GM19023 (cell line): ENCODE data around the gene SHB.

Experiments used
- ATAC-seq: cut with Tn5 transposase; IDR thresholded peaks from one replicate; pipeline ENCODE4 v1.9.1; 2021; ENCODE audit warnings: mild to moderate bottlenecking, moderate library complexity; ENCODE audit not compliant: unreplicated experiment

The SHB gene

DNA sequence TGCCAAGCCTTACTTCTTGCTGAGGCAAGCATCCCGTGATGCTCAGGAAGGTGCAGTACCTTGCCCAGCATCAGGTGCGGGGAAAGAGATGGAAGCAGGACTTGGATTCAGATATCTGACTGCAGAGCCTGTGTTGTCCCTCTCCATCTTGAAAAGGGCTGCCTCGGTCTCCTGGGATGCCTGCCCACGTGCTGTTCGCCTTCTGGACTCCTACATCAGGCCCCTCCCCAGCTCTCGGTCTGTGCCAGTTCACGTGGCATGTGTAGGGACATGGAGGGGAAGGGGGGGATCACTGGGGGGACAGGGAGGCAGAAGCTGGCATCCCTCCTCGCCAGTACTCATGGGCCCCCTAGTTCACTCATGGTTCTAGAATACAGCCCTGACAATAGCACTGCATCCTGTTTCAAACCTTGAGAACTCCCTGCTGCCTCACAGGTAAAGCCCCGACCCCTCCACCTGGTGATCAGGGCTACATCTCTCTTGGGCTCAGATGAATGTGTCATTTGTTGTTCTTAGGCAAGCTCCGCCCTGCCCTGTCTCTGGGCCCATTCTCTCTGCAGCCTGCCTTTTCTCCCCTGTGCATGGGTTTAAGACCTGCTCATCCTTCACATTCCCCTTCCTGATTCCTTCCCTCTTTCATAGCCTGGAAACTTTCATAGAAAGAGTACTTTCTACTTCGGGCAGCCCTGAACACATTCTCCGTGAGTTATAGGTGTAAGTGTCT is 126.2 kb downstream of the SHB start:
- ATAC-seq: no peak

DNA sequence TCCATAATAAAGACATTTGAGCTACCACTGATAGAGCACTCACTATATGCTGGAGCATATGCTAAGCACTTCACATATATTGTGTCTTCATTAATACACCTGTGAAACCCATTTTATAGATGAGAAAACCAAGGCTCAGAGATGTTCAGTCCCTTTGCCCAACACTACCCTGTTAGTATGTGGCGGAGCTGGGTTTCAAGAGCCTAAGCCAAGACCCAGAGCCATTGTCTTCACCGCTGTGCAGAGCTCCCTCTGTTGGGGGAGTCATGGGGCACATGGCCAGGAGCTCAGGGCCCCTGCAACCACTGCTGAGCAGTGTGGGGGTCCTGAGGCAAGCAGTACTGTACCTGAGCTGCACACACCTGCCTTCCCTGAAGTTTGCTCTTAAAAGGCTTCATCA is 127.8 kb downstream of the SHB start:
- no peak for ATAC-seq

DNA sequence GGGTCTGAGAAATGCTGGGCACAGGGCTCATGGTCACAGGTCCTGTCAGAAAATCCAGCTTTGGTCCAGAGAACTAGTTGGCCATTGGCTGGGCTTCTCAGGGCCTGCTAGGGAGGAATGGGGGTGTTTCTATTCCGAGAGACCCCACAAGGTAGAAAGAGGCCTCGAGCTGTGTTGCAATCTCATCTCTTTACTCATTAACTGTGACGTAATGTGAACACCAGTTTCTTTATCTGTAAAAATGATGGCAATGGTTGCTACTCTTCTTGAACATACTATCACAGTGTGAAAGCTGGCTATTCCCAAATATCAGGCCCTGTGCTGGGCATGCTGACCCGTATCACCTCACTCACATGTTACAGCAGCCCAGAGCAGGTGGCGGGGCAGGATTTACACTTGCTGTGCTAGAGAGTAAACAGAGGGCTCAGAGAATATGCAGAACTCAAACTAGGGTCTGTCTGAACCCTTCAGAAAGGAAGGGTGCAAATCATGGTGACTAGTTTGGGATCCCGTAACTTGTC is 129.4 kb downstream of the SHB start:
- ATAC-seq: no peak

DNA sequence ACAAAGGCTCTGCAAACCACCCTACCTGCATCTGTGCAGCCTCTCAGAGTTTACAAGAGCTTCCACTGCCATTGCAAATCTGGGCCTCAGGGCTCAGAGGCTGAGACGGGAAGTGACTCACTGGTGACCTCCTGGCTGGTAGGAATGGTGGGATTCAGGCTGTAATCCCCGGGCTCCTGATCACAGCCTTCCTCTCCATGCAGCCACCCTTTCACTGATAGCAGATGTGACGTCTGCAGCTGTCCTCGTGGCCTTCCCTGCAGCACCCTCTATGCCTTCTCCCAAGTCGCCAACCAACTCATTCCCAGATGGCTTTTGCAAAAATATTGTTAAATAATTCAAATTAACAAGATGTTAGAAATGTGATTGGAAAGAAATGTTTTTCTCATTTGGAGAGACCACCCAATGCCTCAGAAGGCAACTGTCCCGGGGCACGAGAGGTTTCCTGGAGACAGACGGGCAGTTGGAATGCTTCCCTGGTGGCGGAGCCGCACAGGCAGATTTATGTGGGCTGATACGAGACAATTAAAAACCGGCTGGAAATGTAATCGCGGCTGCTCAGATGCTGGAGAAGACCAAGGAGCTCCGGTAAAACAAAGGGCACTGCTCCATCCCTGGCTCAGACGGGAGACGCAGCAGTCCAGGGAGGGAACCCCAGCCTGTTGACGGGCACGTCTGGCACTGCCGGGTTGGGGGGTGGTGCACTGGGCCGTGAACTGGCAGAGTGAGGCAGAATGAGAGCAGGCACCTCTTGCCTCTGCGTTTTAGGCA is 130.7 kb downstream of the SHB start:
- no peak for ATAC-seq

DNA sequence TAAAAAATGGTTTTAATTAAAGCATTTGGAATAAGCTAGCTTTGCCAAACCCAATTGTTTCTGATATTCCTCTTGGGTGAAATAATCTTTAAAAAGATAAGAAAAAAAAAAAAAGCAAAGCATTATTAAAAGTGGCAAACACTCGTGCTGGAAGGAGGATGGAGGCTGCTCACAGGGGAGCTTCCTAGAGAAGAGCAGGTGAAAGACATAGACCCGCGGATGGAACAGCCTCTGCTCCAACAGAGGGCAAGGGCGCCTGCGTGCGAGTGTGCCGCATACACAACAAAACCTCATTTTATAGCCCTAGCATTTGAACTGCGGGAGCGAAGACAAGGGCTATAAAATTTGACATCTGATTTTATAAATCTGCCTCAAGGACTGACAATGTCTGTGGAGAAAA is 131.7 kb downstream of the SHB start:
- ATAC-seq: no peak

DNA sequence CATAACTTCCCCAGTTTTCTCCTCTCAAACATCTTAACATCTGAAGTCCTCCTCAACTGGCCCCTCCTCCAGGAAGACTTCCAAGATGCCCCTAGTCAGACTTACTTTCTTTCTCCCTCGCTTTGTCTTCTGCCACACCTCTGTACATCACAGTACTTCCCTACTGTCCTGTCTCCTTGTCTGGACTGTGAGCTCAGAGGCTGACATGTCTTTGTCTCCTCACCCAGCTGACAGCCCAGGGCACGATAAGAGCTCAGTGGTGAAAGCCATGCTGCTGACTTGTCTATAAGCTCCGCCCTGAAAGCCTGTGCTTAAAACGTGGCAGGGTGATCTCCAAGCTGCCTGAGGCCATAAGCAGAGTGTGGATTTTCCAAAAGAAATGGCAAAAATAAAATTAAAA is 132.1 kb downstream of the SHB start:
- ATAC-seq: no peak

DNA sequence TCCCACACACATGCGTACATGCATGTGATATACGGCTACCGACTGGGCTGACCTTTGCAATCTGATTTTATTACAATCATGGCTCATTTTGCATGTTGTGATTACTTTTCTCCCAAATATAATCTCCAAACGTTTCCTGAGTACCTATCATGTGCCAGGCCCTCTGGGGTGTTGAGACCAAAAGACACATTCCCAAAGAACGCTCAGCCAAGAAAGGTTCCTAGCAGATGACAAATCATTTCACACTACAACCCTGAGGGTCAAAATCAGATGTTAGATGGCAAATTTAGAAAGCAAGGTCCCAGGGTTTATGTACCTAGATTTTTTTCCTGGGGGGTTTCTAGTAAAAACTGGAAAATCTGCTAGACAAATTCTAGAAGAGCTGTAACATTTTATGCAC is 132.7 kb downstream of the SHB start:
- ATAC-seq: no peak

DNA sequence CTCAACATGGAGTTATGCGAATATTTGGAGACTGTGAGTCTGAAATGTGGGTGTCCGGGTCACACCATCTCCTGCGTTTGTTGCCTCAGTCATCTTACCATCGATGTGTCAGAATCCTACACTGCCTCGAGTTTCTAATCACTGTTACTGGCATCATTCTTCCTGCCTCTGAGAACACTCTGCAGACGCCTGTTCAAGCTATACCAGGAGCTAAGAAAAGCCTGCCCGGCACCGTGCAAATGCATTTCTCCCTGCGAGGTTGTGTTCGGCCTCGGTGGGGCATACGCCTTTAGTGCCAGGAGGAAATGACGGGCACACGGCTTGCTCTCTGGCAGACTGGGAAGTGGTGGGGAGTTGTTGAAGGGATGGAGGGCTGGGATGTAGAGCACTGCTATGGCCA is 133.9 kb downstream of the SHB start:
- no peak for ATAC-seq

DNA sequence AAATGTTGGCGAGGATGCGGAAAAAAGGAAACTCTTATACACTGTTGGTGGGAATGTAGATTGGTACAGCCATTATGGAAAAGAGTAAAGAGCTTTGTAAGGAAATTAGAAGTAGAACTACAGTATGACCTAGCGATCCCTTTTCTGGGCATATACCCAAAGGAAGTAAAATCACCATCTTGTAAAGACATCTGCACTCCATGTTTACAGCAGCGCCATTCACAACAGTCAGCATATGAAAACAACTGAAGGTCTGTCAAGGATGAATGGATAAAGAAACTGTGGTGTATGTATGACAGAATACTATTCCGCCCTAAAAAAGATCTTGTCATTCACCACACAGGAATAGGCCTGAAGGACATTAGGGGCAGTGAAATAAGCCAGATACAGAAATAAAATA is 137.4 kb downstream of the SHB start:
- ATAC-seq: no peak

DNA sequence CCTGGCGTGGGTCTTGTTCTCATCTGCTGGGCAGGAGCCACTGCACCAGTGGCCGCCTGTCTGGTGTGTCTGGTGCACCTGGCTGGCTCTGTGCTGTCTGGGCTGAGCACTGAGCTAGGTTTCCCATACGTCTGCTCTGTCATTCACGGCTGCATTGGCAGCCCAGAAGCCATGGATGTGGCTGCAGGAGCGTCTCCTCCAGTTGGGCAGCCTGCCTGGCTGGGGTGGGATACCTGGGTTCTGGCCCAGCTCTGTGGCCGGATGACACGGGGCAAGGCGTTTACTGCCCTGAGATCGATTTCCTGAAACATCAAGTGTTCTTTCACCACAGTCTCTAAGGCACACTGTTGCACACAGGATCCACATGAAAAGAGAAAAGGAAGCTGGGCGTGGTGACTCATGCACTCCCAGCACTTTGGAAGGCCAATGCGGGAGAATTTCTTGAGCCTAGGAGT is 139.6 kb downstream of the SHB start:
- no peak for ATAC-seq

DNA sequence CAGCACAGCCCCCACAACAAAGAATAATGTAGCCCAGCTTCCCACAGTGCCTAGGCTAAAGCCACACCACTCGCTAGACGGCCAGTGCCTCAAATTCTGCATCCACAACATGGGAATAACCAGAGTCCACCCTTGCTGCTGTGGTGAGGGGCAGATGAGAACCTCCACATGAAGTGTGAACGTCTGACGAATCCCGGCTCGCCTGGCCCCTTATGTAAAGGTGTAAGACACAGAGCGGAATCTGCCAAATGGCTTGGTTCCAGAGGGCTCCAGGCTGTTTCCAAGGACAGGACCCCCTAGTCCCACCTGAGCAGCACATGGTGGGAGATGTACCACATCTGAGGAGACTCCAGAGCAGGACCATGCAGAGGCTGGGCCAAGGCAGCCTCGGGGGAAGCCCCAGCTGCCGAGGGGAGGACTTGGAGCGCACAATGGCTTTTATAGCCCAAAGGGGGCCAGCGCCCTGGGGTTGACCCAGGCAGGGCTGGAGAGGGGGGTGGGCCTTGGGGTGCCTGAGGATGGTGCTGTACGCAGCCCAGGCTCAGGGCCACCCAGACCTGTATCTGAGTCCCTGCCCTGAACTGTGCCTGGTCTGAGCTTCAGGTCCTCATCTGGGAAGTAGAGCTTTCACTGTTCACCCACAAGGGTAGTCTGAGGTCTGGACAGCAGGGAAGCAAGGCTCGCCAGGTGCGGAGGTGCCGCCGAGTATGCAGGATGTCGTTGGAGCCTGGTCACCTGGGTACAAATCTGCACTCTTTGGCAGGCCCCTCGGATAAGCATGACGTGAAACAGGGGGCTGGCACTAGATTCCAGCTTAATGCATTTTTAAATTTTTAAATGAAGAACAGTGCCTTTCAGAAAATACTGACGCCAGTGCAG is 140.2 kb downstream of the SHB start:
- ATAC-seq: no peak

DNA sequence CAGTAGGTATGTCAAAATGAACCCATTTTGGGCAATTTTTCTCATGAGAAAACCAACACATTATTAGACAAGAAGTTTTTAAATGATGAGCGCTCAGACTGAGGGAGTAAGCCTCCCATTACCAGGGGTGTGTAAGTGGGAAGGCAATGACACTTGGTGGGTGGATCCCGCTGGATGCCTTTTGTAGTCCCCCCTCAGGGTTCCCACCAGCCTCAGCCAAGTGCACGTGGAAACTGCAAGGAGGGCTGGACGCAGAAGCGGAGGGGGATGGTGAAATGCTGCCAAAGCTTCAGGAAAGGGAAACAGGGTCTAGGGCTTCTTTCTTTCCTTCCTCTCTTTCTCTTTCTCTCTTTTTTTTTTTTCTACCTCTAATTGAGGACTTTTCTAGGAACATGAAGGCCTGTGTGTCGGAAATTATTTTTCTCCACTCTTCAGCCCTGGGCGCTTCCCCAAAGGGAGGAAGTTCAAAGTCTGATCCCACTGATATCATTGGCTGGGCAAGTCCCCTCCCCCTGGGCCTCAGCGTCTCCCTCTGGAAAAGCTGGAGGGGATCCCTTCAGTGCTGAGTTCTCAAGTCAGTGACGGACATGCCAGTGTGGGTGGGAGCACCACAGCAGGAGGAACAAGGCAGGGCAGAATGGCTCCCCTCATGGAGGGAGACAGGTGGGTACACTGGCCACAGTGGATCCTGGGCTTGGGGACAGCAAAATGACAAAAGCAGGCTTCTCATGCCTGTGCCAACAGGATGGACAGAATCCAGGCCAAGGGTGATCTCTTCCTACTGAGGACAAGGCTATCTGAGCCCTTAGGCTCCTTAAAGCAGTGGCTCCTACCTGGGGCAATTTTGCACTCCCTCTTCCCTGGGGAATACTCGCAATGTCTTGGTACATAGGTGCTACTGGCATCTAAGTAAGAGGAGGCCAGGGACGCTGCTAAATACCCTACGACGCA is 141.2 kb downstream of the SHB start:
- ATAC-seq: no peak

DNA sequence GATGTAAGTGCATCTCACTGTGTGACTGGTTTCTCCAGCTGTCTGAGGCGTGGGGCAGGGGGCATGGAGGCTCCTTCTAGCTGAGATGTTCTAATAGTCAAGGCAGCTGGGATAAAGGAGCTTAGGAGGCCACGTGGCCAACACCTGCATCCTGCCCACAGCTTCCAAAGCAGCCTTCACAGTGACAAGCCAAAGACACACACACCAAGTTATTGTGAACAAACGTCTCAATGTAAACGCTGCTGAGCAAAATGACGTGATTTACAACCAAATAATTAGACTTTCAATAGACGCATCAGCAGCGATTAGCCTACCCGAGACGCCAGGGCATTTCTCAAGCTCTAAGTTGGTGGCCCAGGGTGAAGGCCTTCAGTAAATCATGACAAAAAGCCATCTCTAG is 141.9 kb downstream of the SHB start:
- no peak for ATAC-seq

DNA sequence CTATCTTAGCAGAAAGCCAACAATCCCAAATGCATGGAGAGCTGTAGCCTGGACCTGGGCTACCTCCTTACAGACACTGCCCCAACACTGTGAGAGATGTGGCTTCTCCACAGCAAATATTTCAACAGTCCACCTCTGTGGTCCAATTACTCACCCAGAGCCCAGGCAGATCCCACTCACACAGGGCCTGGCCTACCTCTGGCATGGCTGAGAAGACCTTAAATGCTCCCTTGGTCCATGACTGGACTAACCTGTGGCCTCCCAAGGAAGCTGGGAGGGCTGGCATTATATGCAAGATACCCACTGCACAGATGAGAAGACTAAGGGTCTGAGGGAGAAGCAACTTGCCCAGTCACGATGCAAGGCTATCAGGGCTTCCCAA is 142.3 kb downstream of the SHB start:
- no peak for ATAC-seq

DNA sequence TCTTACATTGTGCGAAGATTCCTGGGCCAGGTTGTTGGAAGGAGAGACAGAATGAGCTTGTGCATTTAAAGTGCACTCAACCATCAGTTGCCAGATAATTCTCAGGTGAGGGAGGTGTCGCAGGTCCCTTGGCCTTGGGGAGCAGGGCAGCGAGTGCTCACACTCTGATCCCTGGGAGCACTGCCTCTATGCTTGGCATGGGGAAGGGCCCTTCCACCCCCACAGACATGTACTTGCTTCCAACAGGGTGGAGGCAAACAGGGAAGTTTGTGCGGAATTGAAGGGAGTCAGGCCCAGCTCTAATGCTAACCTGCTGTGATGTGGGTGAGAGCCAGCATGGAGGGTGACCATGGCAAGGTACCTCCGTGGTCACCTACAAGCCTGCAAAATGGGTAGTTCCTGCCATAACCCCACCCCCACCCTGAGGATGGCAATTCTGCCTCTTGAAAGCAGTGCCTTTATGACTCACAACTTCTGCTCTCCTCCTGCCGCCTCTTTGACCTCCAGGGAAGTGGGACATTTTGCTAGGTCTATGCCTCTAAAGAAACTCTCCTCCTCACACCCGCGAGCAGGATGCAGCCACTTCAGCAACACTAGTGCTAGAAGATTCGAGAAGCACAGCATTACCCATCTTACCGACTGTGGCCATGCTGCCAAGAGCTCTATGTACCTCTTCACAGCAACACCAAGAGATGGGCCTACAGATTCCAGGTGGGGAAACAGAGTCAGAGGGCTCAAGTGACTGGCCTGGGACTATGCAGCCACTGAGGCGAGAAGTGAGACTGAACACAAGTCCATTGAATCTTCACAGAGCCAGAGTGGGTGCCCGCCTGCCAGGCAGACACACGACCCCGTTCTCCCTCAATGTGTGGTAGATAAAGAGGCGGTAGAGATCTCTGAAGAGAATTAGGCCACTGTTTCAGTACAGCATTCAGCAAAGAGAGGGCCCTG is 143.0 kb downstream of the SHB start:
- ATAC-seq: no peak

DNA sequence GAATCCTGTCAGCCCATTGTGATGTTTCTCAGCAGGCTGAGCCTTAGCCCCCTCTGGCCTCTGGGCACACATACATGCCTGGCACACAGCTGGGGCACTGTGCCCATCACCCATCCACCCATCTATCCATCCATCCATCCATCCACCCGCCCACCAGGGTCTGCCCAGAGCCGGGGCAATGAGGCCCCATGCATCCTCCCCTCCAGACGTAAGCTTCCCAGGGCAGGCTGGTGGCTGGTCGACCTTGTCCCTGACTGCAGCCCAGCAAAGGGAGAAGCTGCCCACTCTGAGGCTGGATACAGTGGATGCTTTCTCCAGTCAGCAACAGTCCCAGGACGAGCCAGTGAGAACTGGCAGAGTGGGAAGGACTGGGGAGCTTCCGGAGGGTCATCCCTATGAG is 144.0 kb downstream of the SHB start:
- no peak for ATAC-seq

DNA sequence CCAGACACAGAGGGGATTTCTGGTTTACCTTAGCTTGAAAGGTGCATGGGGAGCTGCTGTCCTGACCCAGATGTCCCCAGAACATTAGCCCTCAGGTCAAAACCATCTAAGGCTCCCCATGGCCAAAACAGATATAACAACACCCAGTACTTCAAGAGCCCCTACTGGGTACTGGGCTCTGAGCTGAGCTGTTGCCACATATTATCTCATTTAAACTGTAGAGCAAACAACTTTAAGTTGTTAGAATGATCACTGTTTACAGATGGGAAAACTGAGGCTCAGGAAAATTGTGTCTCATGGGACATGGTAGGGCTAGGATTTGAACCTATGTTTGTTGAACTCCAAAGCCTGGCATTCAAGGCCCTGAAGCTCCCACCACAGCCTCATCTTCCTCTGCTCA is 144.5 kb downstream of the SHB start:
- ATAC-seq: no peak

DNA sequence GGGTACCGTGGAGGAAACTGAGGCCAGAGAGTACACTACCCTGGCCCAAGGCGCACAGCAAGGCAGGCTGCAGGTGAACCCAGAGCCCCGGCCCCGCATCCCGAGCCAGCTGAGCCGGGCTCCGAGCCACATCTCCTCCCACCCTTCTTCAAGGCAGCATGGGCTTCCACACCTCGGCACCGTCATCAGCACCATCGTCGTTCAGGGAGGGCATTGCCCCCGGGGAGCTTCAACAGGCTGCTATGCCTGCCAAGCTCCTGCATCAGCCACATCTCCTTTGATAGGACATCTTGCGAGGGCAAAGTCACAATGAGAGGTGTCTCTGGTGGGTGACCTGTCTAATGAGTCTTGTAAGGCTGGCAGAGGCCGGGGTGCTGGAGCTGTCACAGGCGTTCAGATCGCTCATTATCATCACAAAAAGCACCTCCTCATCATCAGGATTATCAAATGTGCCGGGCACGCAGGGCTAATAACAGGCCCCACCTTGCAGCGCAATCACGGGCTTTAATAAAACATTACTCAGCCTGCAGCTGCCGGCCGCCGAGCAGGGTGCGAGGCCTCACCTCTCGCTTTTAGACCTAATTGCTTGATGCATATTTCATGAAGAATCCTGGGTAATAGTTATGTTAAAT is 145.1 kb downstream of the SHB start:
- ATAC-seq: no peak
